GM18498 (cell line): ENCODE measurements around the gene PER2.
"Not testable (repeated sequence)": the region's sequence is repeated elsewhere in the genome, so short reads cannot be mapped to it uniquely, and the experiment has no call there.

Experiments used
- ATAC-seq: cut with Tn5 transposase; IDR thresholded peaks from one replicate; pipeline ENCODE4 v1.9.1; 2021; ENCODE audit warnings: mild to moderate bottlenecking, moderate library complexity; ENCODE audit not compliant: unreplicated experiment

The PER2 gene

GRCh38 chr2:238288650-238289573, 502 bp upstream of the PER2 start:
- ATAC-seq, result peak; percentile 96

GRCh38 chr2:238286987-238287736, 1.2 kb downstream of the PER2 start:
- no peak for ATAC-seq

DNA sequence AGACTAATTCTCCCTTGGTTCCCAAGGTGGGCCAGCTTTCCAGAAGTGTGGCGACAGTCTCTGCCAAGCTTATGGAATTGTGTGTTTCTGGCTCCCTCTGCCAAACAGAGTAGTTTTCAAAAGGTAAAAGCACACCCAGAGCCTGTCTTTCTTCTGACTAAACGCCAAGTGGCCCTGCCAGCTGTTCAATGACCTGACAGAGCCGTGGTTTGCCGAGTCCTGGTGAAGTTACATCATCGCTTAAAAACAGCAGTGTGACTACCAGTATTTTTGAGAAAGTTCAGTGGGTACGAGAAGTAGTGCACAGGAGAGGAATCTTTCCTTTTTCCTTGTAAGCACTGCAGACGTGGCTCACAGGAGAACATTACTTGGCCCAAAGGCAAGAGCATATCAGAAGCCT, 1.9 kb downstream of the PER2 start:
- no peak for ATAC-seq

- ATAC-seq, result no peak
Observed at GRCh38 chr2:238286095-238286494, 2.3 kb downstream of the PER2 start.

DNA sequence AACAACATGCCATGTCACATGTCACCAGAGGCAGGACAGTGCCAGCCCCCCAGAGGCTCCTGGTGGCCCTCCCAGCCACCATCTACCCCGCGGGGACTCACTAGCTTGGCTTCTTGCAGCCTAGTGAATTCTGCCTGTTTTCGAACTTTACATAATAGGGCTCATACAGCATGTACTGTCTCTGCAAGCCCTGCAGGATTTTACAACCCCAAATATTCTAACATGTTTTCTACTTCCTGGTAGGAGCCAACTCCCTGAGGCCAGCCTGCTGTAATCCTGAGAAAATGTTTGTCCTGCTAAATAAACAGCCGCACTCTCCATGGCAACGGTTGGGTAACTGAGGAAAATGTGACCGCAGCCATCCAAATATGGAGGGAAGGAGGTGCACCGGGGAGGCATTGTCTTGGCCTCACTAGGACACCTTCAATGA, 2.7 kb downstream of the PER2 start:
- no peak for ATAC-seq

DNA sequence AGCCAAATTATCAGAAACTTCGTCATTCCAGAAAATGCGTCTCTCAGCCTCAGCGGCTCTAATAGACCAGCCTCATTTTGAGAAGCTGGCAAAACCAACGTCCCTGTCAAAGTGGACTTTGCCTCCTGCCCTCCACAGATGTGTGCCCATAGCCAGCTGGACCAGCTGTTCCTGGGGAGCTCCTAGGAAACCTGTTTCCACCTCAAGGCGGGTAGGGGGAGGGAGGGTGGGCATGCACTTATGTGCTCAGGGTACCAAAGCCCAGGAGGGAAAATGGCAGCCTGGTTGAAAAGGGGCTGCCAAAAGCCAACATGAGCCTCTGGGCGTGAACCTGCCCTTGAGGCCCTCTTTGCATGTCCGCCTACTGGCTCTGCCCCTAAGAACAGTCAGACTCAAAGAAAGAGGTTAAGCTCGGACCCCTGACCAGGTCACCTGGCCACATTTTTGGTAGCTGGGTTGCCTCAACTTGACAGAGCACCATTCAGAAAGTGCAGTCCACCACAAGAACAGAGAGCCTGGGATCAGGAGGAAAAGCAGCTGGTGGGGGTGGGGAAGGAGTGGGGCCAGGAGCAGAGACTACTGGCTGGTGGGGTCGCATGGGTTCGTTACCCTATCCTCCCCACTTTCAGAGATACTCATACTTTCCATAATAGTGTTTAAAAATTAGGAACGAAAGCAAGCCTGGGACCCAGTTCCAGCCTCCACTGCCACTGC, 3.5 kb downstream of the PER2 start:
- no peak for ATAC-seq

DNA sequence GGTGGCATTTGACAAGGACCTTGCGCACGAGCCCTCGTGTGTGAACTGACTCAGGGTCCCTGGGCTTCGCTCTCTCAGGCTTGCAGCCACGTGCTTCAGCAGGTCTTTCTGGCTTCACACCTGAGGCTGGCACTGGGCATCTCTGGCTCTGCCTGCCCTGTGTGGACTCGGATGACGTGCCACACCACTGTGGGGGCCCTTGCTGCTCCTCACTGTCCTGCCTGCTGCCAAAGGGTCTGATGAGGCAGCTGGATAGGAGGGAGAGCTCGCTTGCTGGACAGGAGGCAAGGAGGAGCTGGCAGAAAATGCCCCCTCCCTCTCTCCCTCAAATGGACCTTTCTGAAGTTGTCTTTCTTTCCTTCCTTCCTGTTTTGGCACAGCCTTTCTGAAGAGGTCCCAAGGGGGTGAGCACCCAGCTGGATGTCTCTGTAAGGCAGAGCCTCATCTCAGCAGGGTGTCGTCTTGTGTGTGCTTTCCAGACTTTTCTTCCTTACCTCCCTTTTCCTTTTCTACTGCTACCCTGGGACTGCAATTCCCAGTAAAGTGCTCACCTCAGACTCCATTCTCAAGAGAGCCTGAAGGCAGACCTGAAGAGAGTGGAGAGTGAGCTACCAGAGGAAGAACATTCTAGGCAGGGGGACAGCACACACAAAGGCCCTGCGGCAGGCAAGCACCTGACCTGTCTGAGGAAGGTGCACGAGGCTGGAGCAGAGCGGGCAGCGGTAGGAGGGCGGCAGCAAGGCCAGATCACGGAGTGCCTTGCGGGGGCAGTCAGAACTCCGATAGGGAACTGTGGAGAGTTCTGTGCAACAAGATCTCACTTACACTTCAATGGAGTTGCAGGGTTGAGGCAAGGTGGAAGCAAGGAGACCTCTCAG, 5.3 kb downstream of the PER2 start:
- ATAC-seq, result no peak

GRCh38 chr2:238281826-238282480, 6.5 kb downstream of the PER2 start:
- ATAC-seq, result no peak

- ATAC-seq, result no peak
Observed at GRCh38 chr2:238280083-238280825, 8.2 kb downstream of the PER2 start.

DNA sequence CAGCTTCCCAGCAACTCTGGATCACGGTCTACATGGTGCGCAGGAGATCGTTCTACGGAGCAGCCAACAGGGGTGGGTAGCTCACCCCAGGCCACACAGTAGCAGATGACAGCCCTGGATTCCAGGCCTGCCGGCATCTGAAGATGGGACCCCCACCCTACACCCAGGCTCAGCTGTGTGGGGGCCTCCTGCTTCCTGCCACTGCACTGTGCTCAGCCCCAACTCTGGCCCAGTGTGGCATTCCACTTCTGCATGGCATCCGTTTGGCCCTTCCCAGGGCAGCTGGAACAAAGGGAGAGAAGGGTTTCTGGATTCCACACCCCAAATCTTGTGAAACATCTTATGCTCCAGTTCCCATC, 9.1 kb downstream of the PER2 start:
- no peak for ATAC-seq

DNA sequence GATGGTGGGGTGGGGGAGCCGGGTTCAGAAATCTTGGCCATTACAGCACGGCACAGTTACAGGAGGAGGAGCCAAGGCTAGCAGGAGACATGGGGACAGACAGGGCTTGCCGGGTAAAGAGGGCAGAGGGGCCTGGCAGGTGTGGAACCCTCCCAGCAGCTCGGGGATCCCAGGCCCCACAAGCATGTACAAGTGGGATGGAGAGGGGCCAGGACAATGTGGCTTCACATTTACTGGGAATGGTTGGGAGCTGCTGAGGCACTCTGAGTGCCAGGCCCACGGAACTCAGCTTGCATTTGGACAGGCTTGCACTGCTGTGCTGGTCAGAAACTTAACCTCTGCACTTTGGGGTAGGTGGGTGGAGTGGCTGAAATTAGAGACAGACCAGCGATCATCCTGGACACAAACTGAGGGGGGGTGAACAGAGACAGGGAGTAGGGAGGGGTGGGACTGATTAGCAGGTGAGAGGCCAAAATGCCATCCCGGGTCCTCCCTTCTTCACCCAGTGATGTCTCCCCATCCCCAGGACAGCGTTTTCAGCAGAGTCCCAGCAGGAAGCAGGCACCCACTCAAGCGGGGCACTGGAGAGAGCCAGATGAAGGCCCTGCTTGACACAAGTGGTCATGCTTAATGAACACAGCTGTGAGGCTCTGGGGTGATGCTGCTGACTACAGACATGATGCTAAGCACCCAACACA, 9.6 kb downstream of the PER2 start:
- no peak for ATAC-seq

GRCh38 chr2:238277695-238278094, 10.7 kb downstream of the PER2 start:
- ATAC-seq, result no peak

- ATAC-seq, result no peak
Observed at GRCh38 chr2:238274152-238274865, 14.1 kb downstream of the PER2 start.

DNA sequence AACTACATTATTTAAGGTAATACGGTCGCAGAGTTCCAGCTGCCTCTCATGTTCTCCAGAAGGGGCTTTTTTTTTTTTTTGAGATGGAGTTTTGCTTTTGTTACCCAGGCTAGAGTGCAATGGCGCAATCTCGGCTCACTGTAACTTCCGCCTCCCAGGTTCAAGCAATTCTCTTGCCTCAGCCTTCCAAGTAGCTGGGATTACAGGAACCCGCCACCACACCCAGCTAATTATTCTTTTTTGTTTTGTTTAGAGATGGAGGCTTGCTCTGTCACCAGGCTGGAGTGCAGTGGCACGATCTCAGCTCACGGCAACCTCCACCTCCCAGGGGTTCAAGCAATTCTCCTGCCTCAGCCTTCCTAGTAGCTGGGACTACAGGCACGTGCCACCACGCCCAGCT, 15.0 kb downstream of the PER2 start:
- ATAC-seq, result not testable (repeated sequence)

- no peak for ATAC-seq
Observed at GRCh38 chr2:238272156-238272555, 16.3 kb downstream of the PER2 start.

GRCh38 chr2:238271686-238272085, 16.7 kb downstream of the PER2 start:
- ATAC-seq, result not testable (repeated sequence)

GRCh38 chr2:238271061-238271554, 17.3 kb downstream of the PER2 start:
- ATAC-seq, result no peak

GRCh38 chr2:238270606-238271005, 17.8 kb downstream of the PER2 start:
- ATAC-seq, result no peak
